ENCODE results near the gene TACR1.
"Not testable (repeated sequence)": the region's sequence is repeated elsewhere in the genome, so short reads cannot be mapped to it uniquely, and the experiment has no call there.

TACR1 gene

GRCh38 chr2:75180476-75180875 is 18.8 kb downstream of the TACR1 start:
- DNase-seq (ENCODE audit: low read depth), result no peak
- no peak for TF ChIP-seq CTCF (IDR thresholded peaks at IDR 0.05; ENCODE audit: control insufficient read depth, insufficient read depth, low read depth, low read length, missing control alignments)
- no peak overlapping the region for H3K4me3 ChIP-seq (ENCODE audit: control insufficient read depth, low read depth, low read length)

GRCh38 chr2:75177427-75177826 is 21.9 kb downstream of the TACR1 start:
- no peak overlapping the region for H3K4me3 ChIP-seq (ENCODE audit: control insufficient read depth, low read depth, low read length)
- DNase-seq (ENCODE audit: low read depth), result no peak
- no peak for TF ChIP-seq CTCF (IDR thresholded peaks at IDR 0.05; ENCODE audit: control insufficient read depth, insufficient read depth, low read depth, low read length, missing control alignments)

GRCh38 chr2:75175456-75175855 is 23.9 kb downstream of the TACR1 start:
- DNase-seq (ENCODE audit: low read depth), result no peak
- TF ChIP-seq CTCF (IDR thresholded peaks at IDR 0.05; ENCODE audit: control insufficient read depth, insufficient read depth, low read depth, low read length, missing control alignments), result no peak
- no peak overlapping the region for H3K4me3 ChIP-seq (ENCODE audit: control insufficient read depth, low read depth, low read length)

- DNase-seq (ENCODE audit: low read depth), result no peak
- H3K4me3 ChIP-seq (ENCODE audit: control insufficient read depth, low read depth, low read length), result no peak overlapping the region
- no peak for TF ChIP-seq CTCF (IDR thresholded peaks at IDR 0.05; ENCODE audit: control insufficient read depth, insufficient read depth, low read depth, low read length, missing control alignments)
Observed at GRCh38 chr2:75174981-75175380, 24.3 kb downstream of the TACR1 start.

GRCh38 chr2:75174519-75174918 is 24.8 kb downstream of the TACR1 start:
- TF ChIP-seq CTCF (IDR thresholded peaks at IDR 0.05; ENCODE audit: control insufficient read depth, insufficient read depth, low read depth, low read length, missing control alignments), result no peak

GRCh38 chr2:75173740-75174139 is 25.6 kb downstream of the TACR1 start:
- no peak overlapping the region for H3K4me3 ChIP-seq (ENCODE audit: control insufficient read depth, low read depth, low read length)
- no peak for TF ChIP-seq CTCF (IDR thresholded peaks at IDR 0.05; ENCODE audit: control insufficient read depth, insufficient read depth, low read depth, low read length, missing control alignments)
- DNase-seq (ENCODE audit: low read depth), result no peak

More at GRCh38 chr2:75174519-75174918, 24.8 kb downstream of the TACR1 start:
- DNase-seq (ENCODE audit: low read depth), result no peak
- no peak overlapping the region for H3K4me3 ChIP-seq (ENCODE audit: control insufficient read depth, low read depth, low read length)

- DNase-seq (ENCODE audit: low read depth); H3K4me3 ChIP-seq (ENCODE audit: control insufficient read depth, low read depth, low read length): not testable (repeated sequence)
Observed at GRCh38 chr2:75171423-75171822, 27.9 kb downstream of the TACR1 start.

Data from AG09309 (cell line).